ENCODE data around the gene SNX20. TPM values are rescaled to one million over a fixed set of nuclear protein-coding genes. Genes with fewer than 3 reads are reported as not detected.

Gene SNX20
- total RNA-seq, 2 donors from 2014 or later = 0.86 to 1.6 TPM

DNA sequence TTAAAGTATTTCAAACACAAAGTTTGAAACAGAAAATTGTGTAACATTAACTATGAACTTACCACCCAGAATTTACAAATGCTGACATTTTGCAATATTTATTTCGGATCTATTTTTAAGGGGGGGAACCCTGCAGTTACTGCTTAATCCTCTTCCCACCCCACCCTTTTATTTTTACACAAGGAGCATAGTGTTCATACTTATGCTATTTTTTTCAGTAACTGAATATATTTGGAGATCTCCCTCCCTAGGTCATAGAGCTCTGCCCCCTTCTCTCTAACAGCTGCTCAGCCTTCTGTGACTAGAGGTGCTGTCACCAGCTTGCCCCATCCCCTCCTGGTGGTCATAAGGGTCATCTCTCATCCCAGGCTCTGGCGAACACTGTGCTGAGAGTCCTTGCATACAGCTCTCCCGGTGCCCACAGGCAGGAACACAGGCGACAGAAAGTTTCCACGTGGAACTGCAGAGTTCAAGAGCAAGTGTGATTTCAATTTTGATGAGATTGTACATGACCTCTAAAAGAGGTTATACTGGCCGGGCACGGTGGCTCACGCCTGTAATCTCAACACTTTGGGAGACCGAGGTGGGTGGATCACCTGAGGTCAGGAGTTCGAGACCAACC, 44.2 kb downstream of the SNX20 start:
- Histone ChIP-seq H3K36me3 (no peaks in the 10 kb centered on the region), H3K4me1 (no peaks in the 10 kb centered on the region), H3K27ac (no peak overlapping the region), H3K4me3 (no peak overlapping the region), H3K9ac (ENCODE audit: low read depth in 2 of 2, low read length in 2 of 2) (no peak overlapping the region), H3K9me3 (no peaks in the 10 kb centered on the region), H3K27me3 (no peaks in the 10 kb centered on the region)
- intact Hi-C loops (cut with DNase I) = no loop called here
- TF ChIP-seq, protein P1, sequence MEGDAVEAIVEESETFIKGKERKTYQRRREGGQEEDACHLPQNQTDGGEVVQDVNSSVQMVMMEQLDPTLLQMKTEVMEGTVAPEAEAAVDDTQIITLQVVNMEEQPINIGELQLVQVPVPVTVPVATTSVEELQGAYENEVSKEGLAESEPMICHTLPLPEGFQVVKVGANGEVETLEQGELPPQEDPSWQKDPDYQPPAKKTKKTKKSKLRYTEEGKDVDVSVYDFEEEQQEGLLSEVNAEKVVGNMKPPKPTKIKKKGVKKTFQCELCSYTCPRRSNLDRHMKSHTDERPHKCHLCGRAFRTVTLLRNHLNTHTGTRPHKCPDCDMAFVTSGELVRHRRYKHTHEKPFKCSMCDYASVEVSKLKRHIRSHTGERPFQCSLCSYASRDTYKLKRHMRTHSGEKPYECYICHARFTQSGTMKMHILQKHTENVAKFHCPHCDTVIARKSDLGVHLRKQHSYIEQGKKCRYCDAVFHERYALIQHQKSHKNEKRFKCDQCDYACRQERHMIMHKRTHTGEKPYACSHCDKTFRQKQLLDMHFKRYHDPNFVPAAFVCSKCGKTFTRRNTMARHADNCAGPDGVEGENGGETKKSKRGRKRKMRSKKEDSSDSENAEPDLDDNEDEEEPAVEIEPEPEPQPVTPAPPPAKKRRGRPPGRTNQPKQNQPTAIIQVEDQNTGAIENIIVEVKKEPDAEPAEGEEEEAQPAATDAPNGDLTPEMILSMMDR (IDR thresholded peaks at IDR 0.05) = no peak
- no peak for DNase-seq

DNA sequence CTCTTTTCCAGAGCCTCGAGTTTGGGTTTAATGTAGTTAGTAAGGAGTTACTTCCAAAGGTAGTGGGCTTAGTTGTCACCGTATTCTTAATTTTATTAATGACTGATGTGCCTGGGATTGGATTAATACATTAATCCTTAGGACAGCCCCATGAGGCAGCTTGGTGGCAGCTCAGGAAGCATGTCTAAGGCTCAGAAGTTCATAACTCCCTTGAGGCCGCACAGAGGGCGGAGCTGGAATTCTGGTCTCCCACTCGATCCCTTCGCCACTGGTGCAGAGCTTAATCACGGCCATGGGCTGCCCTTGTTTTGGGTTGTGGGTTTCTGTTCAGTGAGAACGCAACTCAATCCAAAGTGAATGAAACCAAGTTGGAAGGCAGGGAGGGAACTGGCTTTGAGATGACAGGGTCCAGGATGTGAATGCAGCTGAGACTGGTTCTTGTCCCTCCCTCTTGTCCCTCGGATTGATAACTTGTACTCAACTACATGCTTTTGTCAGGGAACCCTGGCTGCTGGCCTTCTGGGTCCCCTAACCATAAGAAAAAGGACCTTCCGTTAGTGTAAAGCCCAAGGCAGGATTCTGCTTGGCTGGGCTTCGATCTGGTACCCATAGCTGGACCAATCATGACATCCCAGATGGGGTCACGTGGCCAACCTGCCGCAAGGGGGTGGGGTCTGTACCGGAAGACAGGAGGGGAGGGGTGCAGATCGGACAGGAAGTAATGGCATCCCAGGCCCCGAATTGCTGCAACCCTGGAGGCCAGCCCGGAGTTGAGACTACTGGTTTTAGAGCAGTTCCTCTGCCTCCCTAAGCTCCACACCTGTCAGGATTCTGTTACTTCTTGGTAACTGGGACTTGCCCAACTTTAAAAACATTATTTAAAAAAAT, 45.4 kb downstream of the SNX20 start:
- Histone ChIP-seq H3K27ac (no peak overlapping the region), H3K4me1 (no peaks in the 10 kb centered on the region), H3K9me3 (no peaks in the 10 kb centered on the region), H3K36me3 (no peaks in the 10 kb centered on the region), H3K9ac (ENCODE audit: low read depth in 2 of 2, low read length in 2 of 2) (no peak overlapping the region), H3K4me3 (no peak overlapping the region), H3K27me3 (no peaks in the 10 kb centered on the region)
- no peak for DNase-seq
- intact Hi-C loops (cut with DNase I) = no loop called here
- TF ChIP-seq, protein P1 (IDR thresholded peaks at IDR 0.05) = no peak

DNA sequence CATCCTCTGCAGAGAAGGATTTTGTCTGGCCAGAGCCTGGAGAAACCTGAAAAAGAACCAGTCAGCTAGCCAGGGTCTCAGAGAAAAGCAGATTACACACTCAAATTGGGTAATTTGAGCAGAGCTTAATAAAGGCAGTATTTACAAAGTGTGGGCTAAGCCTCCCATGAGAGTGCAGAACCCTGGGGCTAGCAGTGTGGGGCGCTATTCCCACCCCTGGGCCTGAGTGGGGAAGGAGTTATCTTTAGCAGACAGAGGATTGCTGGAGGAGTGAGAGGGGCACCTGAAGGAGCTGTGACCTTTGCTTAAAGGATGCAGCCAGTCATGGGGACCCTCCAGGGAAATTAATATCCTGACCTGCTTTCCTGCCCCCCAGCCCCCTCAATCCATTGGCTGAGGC, 46.2 kb downstream of the SNX20 start:
- TF ChIP-seq, protein P1 (IDR thresholded peaks at IDR 0.05) = no peak
- intact Hi-C loops (cut with DNase I) = no loop called here

DNA sequence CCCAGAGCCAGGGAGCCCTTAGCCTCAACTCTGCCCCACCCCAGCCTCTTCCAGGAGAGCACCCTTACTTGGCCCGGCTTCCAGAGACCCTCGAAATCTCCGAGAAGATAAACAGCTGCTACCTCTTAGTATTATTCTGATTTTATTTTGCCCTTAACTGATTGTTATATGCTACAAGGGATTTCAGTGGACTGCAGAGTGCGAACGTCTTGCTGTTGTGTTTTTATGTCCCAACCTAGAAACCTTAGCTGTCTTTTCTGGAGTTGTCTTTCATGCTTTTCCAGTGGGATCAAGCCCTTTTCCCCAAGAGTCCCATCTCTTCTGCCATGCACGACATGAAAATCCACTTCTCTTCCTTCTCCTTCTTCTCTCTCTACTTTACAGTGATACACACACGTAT, 47.0 kb downstream of the SNX20 start:
- no peak overlapping the region for H3K27ac ChIP-seq
- intact Hi-C loops (cut with DNase I) = no loop called here
- TF ChIP-seq, protein P1 (IDR thresholded peaks at IDR 0.05) = no peak
- H3K36me3 ChIP-seq = no peaks in the 10 kb centered on the region
- no peaks in the 10 kb centered on the region for H3K27me3 ChIP-seq
- H3K9me3 ChIP-seq = no peaks in the 10 kb centered on the region
- H3K4me1 ChIP-seq = no peaks in the 10 kb centered on the region
- DNase-seq = no peak
- H3K4me3 ChIP-seq = no peak overlapping the region
- H3K9ac ChIP-seq (ENCODE audit: low read depth in 2 of 2, low read length in 2 of 2) = no peak overlapping the region

More for the DNA sequence above, 46.2 kb downstream of the SNX20 start:
- Histone ChIP-seq H3K4me3 (no peak overlapping the region), H3K9me3 (no peaks in the 10 kb centered on the region), H3K27me3 (no peaks in the 10 kb centered on the region), H3K36me3 (no peaks in the 10 kb centered on the region), H3K9ac (ENCODE audit: low read depth in 2 of 2, low read length in 2 of 2) (no peak overlapping the region), H3K27ac (no peak overlapping the region), H3K4me1 (no peaks in the 10 kb centered on the region)
- DNase-seq = no peak

DNA sequence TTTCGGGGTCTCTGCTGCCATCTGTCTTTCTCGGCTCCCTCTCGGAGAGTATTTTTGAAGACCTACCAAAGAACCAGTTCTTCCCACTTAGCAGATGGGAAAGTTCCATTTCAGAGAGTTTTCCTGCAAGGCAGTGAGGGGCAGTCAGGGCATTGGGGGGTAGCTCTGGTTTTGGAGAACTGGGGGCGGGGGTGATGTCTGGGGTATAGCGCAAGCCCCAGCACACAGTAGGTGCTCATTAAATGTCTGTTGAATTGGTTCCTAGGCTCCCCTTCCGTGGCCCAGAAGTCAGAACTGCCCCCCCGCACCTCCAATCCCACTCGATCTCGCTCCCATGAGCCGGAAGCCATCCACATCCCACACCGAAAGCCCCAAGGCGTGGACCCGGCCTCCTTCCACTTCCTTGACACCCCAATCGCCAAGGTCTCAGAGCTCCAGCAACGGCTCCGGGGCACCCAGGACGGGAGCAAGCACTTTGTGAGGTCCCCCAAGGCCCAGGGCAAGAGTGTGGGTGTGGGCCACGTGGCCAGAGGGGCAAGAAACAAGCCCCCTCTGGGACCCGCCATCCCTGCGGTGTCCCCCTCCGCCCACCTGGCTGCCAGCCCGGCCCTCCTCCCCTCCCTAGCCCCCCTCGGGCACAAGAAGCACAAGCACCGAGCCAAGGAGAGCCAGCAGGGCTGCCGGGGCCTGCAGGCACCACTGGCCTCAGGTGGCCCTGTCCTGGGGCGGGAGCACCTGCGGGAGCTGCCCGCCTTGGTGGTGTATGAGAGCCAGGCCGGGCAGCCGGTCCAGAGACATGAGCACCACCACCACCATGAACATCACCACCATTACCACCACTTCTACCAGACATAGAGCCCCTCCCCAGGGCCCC, 47.9 kb downstream of the SNX20 start:
- Histone ChIP-seq H3K4me1 (no peaks in the 10 kb centered on the region), H3K36me3 (no peaks in the 10 kb centered on the region), H3K27me3 (no peaks in the 10 kb centered on the region), H3K27ac (no peak overlapping the region), H3K9me3 (no peaks in the 10 kb centered on the region), H3K4me3 (no peak overlapping the region), H3K9ac (ENCODE audit: low read depth in 2 of 2, low read length in 2 of 2) (no peak overlapping the region)
- TF ChIP-seq, protein P1 (IDR thresholded peaks at IDR 0.05) = no peak
- DNase-seq = no peak
- intact Hi-C loops (cut with DNase I) = no loop called here

Data from colonic mucosa (tissue), 4 donors.